ENCODE results near the gene FBLL1.

DNA sequence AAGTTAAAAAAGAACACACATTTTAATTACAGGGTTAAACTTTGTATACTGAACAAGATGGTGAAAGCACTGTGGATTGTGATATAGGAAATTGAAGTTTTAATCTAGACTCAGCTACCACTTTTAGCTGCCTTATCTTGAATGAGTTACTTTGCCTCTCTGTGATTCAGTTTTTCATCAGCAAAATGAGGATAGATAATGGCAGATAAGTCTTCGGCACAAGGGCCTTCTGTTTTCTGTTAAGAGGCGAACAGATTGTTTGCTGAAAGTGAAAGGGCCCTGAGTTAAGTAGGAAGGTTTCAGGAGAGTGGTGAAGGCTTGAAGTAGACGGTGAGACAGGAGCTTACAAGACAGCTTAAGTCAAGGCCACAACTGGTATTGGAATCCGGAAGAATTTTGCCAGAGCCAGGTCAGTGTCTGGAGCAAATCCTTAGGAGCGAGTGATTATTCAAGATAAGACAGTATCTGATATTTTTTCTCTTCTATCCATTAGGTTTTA, 35.0 kb upstream of the FBLL1 start:
- TF ChIP-seq EZH2 (IDR thresholded peaks at IDR 0.05; ENCODE audit: borderline replicate concordance, control insufficient read depth, low read depth, low read length) (no peak), PML (IDR thresholded peaks at IDR 0.05; ENCODE audit: low read length) (no peak), CTCF (IDR thresholded peaks at IDR 0.05 in 2 of 3, conservative IDR thresholded peaks at IDR 0.05 in 1 of 3; ENCODE audit: control insufficient read depth in 2 of 3, extremely low read depth in 1 of 3, insufficient read depth in 1 of 3, low read depth in 3 of 3, low read length in 3 of 3) (no peak), JUND (IDR thresholded peaks at IDR 0.05; ENCODE audit: low read depth, low read length) (no peak), NR2C2 (IDR thresholded peaks at IDR 0.05; ENCODE audit: borderline replicate concordance, control insufficient read depth, insufficient read length, low read depth) (no peak), MXI1 (IDR thresholded peaks at IDR 0.05; ENCODE audit: low read depth, low read length) (no peak), POLR2A (IDR thresholded peaks at IDR 0.05; ENCODE audit: low read depth, low read length) (no peak), MEF2B (IDR thresholded peaks at IDR 0.05; ENCODE audit: partially characterized antibody, poor library complexity, severe bottlenecking) (no peak)
- TF ChIP-seq, protein P1, sequence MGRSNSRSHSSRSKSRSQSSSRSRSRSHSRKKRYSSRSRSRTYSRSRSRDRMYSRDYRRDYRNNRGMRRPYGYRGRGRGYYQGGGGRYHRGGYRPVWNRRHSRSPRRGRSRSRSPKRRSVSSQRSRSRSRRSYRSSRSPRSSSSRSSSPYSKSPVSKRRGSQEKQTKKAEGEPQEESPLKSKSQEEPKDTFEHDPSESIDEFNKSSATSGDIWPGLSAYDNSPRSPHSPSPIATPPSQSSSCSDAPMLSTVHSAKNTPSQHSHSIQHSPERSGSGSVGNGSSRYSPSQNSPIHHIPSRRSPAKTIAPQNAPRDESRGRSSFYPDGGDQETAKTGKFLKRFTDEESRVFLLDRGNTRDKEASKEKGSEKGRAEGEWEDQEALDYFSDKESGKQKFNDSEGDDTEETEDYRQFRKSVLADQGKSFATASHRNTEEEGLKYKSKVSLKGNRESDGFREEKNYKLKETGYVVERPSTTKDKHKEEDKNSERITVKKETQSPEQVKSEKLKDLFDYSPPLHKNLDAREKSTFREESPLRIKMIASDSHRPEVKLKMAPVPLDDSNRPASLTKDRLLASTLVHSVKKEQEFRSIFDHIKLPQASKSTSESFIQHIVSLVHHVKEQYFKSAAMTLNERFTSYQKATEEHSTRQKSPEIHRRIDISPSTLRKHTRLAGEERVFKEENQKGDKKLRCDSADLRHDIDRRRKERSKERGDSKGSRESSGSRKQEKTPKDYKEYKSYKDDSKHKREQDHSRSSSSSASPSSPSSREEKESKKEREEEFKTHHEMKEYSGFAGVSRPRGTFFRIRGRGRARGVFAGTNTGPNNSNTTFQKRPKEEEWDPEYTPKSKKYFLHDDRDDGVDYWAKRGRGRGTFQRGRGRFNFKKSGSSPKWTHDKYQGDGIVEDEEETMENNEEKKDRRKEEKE (IDR thresholded peaks at IDR 0.05) = no peak
